Neural cell (in vitro differentiated cells): Measurements from ENCODE around the gene WDR36. TPM values are rescaled to one million over a fixed set of nuclear protein-coding genes. Genes with fewer than 3 reads are reported as not detected.

ENCODE experiments used
- H2AFZ ChIP-seq: fragments of 200-600, 300-800 bp; sonication (generic), shearing (Covaris generic); 2 replicates; pipeline ENCODE4 v1.6.0; 2014; ENCODE audit warnings: low read depth, mild to moderate bottlenecking, antibody characterized with exemption, low read length, moderate library complexity
- H3F3A ChIP-seq: fragments of 200-600 bp; shearing (Covaris generic); 2 replicates; pipeline ENCODE4 v1.6.1; 2016; ENCODE audit warnings: mild to moderate bottlenecking, moderate library complexity, mixed read lengths, antibody characterized with exemption, low read length; ENCODE audit not compliant: insufficient read depth, poor library complexity, severe bottlenecking
- H3K27ac ChIP-seq: fragments of 200-600, 300-800 bp; sonication (generic), shearing (Covaris generic); 2 replicates; pipeline ENCODE4 v1.5.1; 2014; ENCODE audit warnings: mild to moderate bottlenecking, low read length, moderate library complexity
- H3K27me3 ChIP-seq: fragments of 300-800, 200-600 bp; sonication (generic), shearing (Covaris generic); 2 replicates; pipeline ENCODE4 v1.6.0; 2014; ENCODE audit warnings: mild to moderate bottlenecking, low read depth, low read length, moderate library complexity; ENCODE audit not compliant: insufficient read depth
- H3K36me3 ChIP-seq: fragments of 300-800, 200-600 bp; sonication (generic), shearing (Covaris generic); 2 replicates; pipeline ENCODE4 v1.5.1; 2014; ENCODE audit warnings: mild to moderate bottlenecking, antibody characterized with exemption, low read length, moderate library complexity; ENCODE audit not compliant: insufficient read depth
- H3K4me2 ChIP-seq: fragments of 300-800, 200-600 bp; sonication (generic), shearing (Covaris generic); 2 replicates; pipeline ENCODE4 v1.6.0; 2014; ENCODE audit warnings: mild to moderate bottlenecking, low read length
- H3K4me3 ChIP-seq: fragments of 300-800, 200-600 bp; sonication (generic), shearing (Covaris generic); 2 replicates; pipeline ENCODE4 v1.5.1; 2014; ENCODE audit warnings: mild to moderate bottlenecking, low read length, moderate library complexity
- H3K79me2 ChIP-seq: fragments of 200-600 bp; shearing (Covaris generic); replicated peaks from 2 replicates; pipeline ENCODE4 v1.6.0; 2014; ENCODE audit warnings: mild to moderate bottlenecking, low read length, moderate library complexity; ENCODE audit not compliant: insufficient read depth
- H3K9ac ChIP-seq: fragments of 300-800, 200-600 bp; sonication (generic), shearing (Covaris generic); 2 replicates; pipeline ENCODE4 v1.6.1; 2016; ENCODE audit warnings: mild to moderate bottlenecking, low read length, mixed read lengths
- H3K9me2 ChIP-seq: fragments of 200-600 bp; shearing (Covaris generic); 2 replicates; pipeline ENCODE4 v1.6.1; 2016; ENCODE audit warnings: mild to moderate bottlenecking, low read length, mixed read lengths; ENCODE audit not compliant: insufficient read depth
- H3K9me3 ChIP-seq: fragments of 200-600, 300-800 bp; sonication (generic), shearing (Covaris generic); 2 replicates; pipeline ENCODE4 v1.6.1; 2016; ENCODE audit warnings: mild to moderate bottlenecking, mixed run types, low read length, moderate library complexity, mixed read lengths
- H4K20me1 ChIP-seq: fragments of 200-600 bp; shearing (Covaris generic); 2 replicates; pipeline ENCODE4 v1.6.1; 2016; ENCODE audit warnings: mild to moderate bottlenecking, mixed run types; ENCODE audit not compliant: insufficient read depth
- CTCF ChIP-seq: fragments of 450-650 bp; IDR thresholded peaks from 2 replicates; pipeline ENCODE4 v1.5.1; 2014; ENCODE audit warnings: antibody characterized with exemption, mild to moderate bottlenecking, moderate library complexity; ENCODE audit not compliant: poor library complexity, severe bottlenecking
- EP300 ChIP-seq: fragments of 450-650 bp; conservative IDR thresholded peaks from 2 replicates; pipeline ENCODE4 v1.6.1; 2014; ENCODE audit warnings: antibody characterized with exemption, mild to moderate bottlenecking, moderate library complexity; ENCODE audit not compliant: poor library complexity, severe bottlenecking
- EZH2 ChIP-seq: fragments of 200-600, 300-800 bp; shearing (Covaris generic), sonication (generic); IDR thresholded peaks from 2 replicates; pipeline ENCODE4 v1.6.1; 2014; ENCODE audit warnings: antibody characterized with exemption, low read length, borderline replicate concordance, mild to moderate bottlenecking; ENCODE audit not compliant: insufficient read depth, poor library complexity, severe bottlenecking
- MXI1 ChIP-seq: fragments of 450-650 bp; conservative IDR thresholded peaks from 2 replicates; pipeline ENCODE4 v1.6.1; 2014; ENCODE audit warnings: antibody characterized with exemption, mild to moderate bottlenecking; ENCODE audit not compliant: poor library complexity, severe bottlenecking
- POLR2AphosphoS5 ChIP-seq: IDR thresholded peaks from 2 replicates; pipeline ENCODE4 v1.6.1; 2012
- RAD21 ChIP-seq: fragments of 450-650 bp; conservative IDR thresholded peaks from 2 replicates; pipeline ENCODE4 v1.6.1; 2014; ENCODE audit warnings: antibody characterized with exemption, mild to moderate bottlenecking, moderate library complexity
- REST ChIP-seq: IDR thresholded peaks from 2 replicates; pipeline ENCODE4 v1.6.1; 2012; ENCODE audit warnings: borderline replicate concordance
- SMC3 ChIP-seq: fragments of 450-650 bp; conservative IDR thresholded peaks from 2 replicates; pipeline ENCODE4 v1.6.1; 2014; ENCODE audit warnings: antibody characterized with exemption, mild to moderate bottlenecking, moderate library complexity; ENCODE audit not compliant: poor library complexity
- TAF1 ChIP-seq: IDR thresholded peaks from 2 replicates; pipeline ENCODE4 v1.6.1; 2012; ENCODE audit warnings: low read depth
- polyA plus RNA-seq: library from polyadenylated mRNA; depleted of rRNA; stranded (reverse); fragments of >200 nt; gene quantifications from 2 replicates; pipeline ENCODE4 v1.2.3, GENCODE V29; 2014

The WDR36 gene
- polyA plus RNA-seq, 1 donor from 2014 or later, result 25.8 TPM

- Histone ChIP-seq H3K9ac (no peak overlapping the region), H4K20me1 (no peaks in the 10 kb centered on the region), H3K9me3 (no peaks in the 10 kb centered on the region), H3K4me2 (no peak overlapping the region), H3K36me3 (no peaks in the 10 kb centered on the region), H3K9me2 (no peaks in the 10 kb centered on the region), H3K4me3 (peak overlapping the region; percentile 59), H3K79me2 (no peaks in the 10 kb centered on the region), H3K27ac (no peak overlapping the region), H3K27me3 (peaks cover 75% of the 10 kb centered on the region), H2AFZ (no peak overlapping the region), H3F3A (no peaks in the 10 kb centered on the region)
- TF ChIP-seq MXI1 (no peak), EP300 (no peak), REST (no peak), SMC3 (no peak), POLR2AphosphoS5 (no peak), CTCF (peak; percentile 30)
These were observed 21.6 kb upstream of the WDR36 start for GRCh38 chr5:111070272-111071134.

- no peaks in the 10 kb centered on the region for H3K9me3 ChIP-seq
- no peaks in the 10 kb centered on the region for H3F3A ChIP-seq
- H3K9me2 ChIP-seq, result no peaks in the 10 kb centered on the region
- H3K27me3 ChIP-seq, result peaks cover 75% of the 10 kb centered on the region
- H3K9ac ChIP-seq, result no peak within 1 kb of the TSS
- no peaks in the 10 kb centered on the region for H3K79me2 ChIP-seq
- H3K4me3 ChIP-seq, result peak within 1 kb of the TSS; percentile 59
- TF ChIP-seq EP300, result no peak
- TF ChIP-seq POLR2AphosphoS5, result no peak
- TF ChIP-seq MXI1, result no peak
- TF ChIP-seq SMC3, result no peak
- no peak for TF ChIP-seq EZH2
- no peak for TF ChIP-seq CTCF
- no peak for TF ChIP-seq TAF1
- no peak for TF ChIP-seq REST
- TF ChIP-seq RAD21, result no peak
- no peak within 1 kb of the TSS for H3K4me2 ChIP-seq
- no peak within 1 kb of the TSS for H3K27ac ChIP-seq
- H3K36me3 ChIP-seq, result no peaks in the 10 kb centered on the region
- H2AFZ ChIP-seq, result no peak within 1 kb of the TSS
- H4K20me1 ChIP-seq, result no peaks in the 10 kb centered on the region
These were observed 20.7 kb upstream of the WDR36 start, which contains the start of gene TSLP for GRCh38 chr5:111071413-111071812. Gene TSLP, plus strand, starts transcription at chr5:111071713. Its CDS starts 178 bp downstream, at chr5:111071891.
